Adrenal gland (tissue), 12 donors: ENCODE measurements around the gene GJB1. TPM values are rescaled to one million over a fixed set of nuclear protein-coding genes. Genes with fewer than 3 reads are reported as not detected.
A peak's percentile ranks its signal among the peaks of the same experiment; 100 is the strongest.
"Not testable (repeated sequence)": the region's sequence is repeated elsewhere in the genome, so short reads cannot be mapped to it uniquely, and the experiment has no call there.

Source experiments
- DNase-seq, 7 donors: peaks; one replicate each; pipeline ENCODE4 v3.0.0-alpha.2; 2019 to 2020
- H3K27ac ChIP-seq, 5 donors: fragments of 200-600 bp; sonication (generic) in 4 of 5; 1 replicate in 3 of 5; 2 replicates in 2 of 5; pipeline versions ENCODE4 v1.5.1 to v1.8.0; 2016 to 2020; ENCODE audit warnings: mild to moderate bottlenecking in 1 of 5
- H3K27me3 ChIP-seq: fragments of 200-600 bp; 2 replicates; pipeline ENCODE4 v1.8.0; 2021
- H3K36me3 ChIP-seq, 2 donors: fragments of 200-600 bp; replicated peaks in 1 of 2; 1 replicate in 1 of 2; 2 replicates in 1 of 2; pipeline versions ENCODE4 v1.5.1 to v1.8.0; 2018 to 2022
- H3K4me1 ChIP-seq, 2 donors: fragments of 200-600 bp; replicated peaks in 1 of 2; 1 replicate in 1 of 2; 2 replicates in 1 of 2; pipeline versions ENCODE4 v1.5.1 to v1.8.0; 2018 to 2021
- H3K4me3 ChIP-seq, 4 donors: fragments of 200-600 bp; sonication (generic) in 3 of 4; one replicate each; pipeline ENCODE4 v1.5.1; 2016 to 2018
- H3K9me3 ChIP-seq, 3 donors: fragments of 200-600 bp; sonication (generic) in 1 of 3; replicated peaks in 1 of 3; 1 replicate in 2 of 3; 2 replicates in 1 of 3; pipeline versions ENCODE4 v1.5.1 to v1.8.0; 2016 to 2021
- CTCF ChIP-seq, 6 experiments: fragments of 450-650 bp in 4 of 6; fragments of 200-600 bp in 2 of 6; sonication (generic) in 1 of 6; IDR thresholded peaks; 1 replicate in 5 of 6; 2 replicates in 1 of 6; pipeline versions ENCODE4 v1.5.1 to v1.8.0; 2016 to 2021; ENCODE audit warnings: antibody characterized with exemption in 6 of 6, mild to moderate bottlenecking in 2 of 6, moderate library complexity in 1 of 6
- POLR2A ChIP-seq, 2 donors: fragments of 450-650 bp; IDR thresholded peaks; one replicate each; pipeline ENCODE4 v1.6.1; 2017; ENCODE audit warnings: antibody characterized with exemption in 2 of 2, mild to moderate bottlenecking in 2 of 2, moderate library complexity in 1 of 2
- WGBS, 4 donors: extraction: QIAGEN DNeasy Blood & Tissue Kit in 2 of 4; methylation state at CpG; one replicate each; pipeline versions ENCODE4 v1.1.5 to v1.1.7; 2013 to 2017; 5-methylcytosine and 5-hydroxymethylcytosine counted together
- intact Hi-C, 2 donors: fragments of 100-400 bp; cut with DNase I; formaldehyde crosslinking; loops; one replicate each; pipeline versions ENCODE4 v1.14.1 to v1.15.0; 2022 to 2023
- polyA plus RNA-seq, 3 donors: library from polyadenylated mRNA; stranded (reverse); fragments of 200-250 nt in 2 of 3; fragments of 350-450 nt in 1 of 3; fragmentation: Illumina TruSeq in 1 of 3; extraction: RNeasy Lipid Tissue Mini Kit (QIAGEN cat#74804) in 1 of 3; gene quantifications; one replicate each; pipeline ENCODE4 v1.2.3, GENCODE V29; 2013 to 2014
- total RNA-seq, 9 donors: library from RNA; depleted of rRNA in 4 of 9; stranded (reverse); fragments of >200 nt in 4 of 9; fragments of 120-200 nt in 1 of 9; fragmentation: NEBNext Ultra II Directional in 1 of 9; extraction: Animal tissue kit (Norgen Biotek cat#: 25700) in 1 of 9; gene quantifications; one replicate each; pipeline versions ENCODE4 v1.1.0 to v1.2.4, GENCODE V29; 2013 to 2023
- donor health status: healthy with polysubstance abuse.
- donor health status: Bipolar disorder and iron deficiency.
- donor health status: DM: yes; HTN: yes; CAD: no.
- donor health status: DM: no; HTN: no; CAD: no.
- donor health status: DM: no; HTN: no; CAD: no.
- donor health status: DM: yes; HTN: yes; CAD: no.

Gene GJB1
- total and polyA plus RNA-seq, 12 donors, result 0.18 TPM; not detected in 11

DNA sequence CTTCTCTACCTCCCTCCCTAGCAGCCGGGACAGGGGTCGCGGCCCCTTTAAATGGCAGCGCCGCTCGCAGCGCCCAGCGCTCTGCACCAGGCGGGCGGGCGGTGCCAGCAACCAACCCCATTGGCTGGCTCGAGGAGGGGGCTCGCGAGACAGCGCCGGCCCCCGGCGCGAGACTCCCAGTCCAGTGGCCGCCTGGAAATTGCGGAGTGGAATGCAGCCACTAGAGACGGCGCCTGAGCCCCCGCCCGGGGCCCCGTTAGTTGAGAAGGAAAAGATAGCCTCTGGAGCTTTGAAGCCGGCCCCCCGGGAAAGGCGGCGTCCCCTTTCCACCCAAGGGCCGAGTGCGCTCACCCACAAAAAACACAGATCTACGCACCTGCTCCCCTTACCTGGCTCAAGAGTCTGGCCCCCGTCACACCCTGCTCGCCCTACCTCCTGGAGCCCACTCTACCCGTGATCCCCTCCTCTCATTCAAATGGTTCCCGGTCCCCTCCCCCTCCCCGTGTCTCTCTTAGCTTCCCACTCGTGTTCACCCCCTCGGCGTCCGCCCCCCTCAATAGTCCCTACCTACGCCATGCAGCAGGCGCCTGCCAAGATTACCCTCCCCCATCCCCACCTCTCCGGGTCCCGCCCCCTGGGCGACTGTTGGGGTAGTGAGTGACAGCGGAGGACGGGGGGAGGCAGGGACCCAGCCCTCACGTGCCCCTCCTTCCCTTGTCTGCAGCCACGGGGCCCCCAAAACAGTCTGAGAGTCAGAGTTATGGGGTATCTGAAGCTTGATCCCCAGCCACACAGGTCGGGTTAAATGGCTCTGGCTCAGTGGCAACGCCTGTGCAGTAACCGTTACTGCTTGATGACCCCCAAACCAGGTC, 31.3 kb downstream of the GJB1 start, which contains the start of gene ZMYM3:
Gene ZMYM3 (minus strand): TSS at position 49 of the 872 bp plus-strand sequence. CDS start 885 bp downstream, outside the sequence.
- H3K4me1 ChIP-seq, result peaks cover 0 to 7% of the 10 kb centered on the region in 2 donors
- intact Hi-C loops, result loop anchor here in 1 of 2 donors (5.0 kb wide), 1 partner anchor 33 kb away; no protein-coding TSS in a partner anchor
- no peaks in the 10 kb centered on the region for H3K9me3 ChIP-seq
- peaks cover 14% of the 10 kb centered on the region for H3K27me3 ChIP-seq
- H3K27ac ChIP-seq, result peak within 1 kb of the TSS; percentile 72 to 92 (median 86)
- 0 to 34% (median 15%) methylated on average over 6 to 54 of the region's 54 CpGs for WGBS, 4 donors
- DNase-seq, result peak; percentile 86 to 92 (median 89)
- peak; percentile 39 to 72 for TF ChIP-seq POLR2A (IDR thresholded peaks at IDR 0.05)
- TF ChIP-seq CTCF (IDR thresholded peaks at IDR 0.05), result no peak
- H3K4me3 ChIP-seq, result peak within 1 kb of the TSS; percentile 33 to 60 (median 46)
- H3K36me3 ChIP-seq, result peaks cover 0 to 15% of the 10 kb centered on the region in 2 donors

DNA sequence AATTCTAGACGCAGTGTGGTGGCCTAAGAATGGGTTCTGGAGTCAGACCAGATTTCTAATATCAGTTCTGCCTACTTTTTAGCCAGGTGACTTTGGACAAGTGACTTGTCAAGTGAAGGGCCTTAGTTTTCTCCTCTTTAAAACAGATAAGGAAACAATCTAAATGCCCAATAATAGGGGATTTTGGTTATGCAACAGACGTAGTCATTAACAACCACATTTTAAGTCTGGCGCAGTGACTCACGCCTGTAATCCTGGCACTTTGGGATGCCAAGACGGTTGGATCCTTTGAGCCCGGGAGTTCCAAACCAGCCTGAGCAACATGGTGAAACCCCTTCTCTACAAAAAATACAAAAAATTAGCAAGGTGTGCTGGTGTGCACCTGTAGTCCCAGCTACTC, 33.0 kb downstream of the GJB1 start:
- intact Hi-C loops, result no loop called here
- peak in 3 of 7 donors; percentile 28 to 49 (median 33) for DNase-seq
- H3K4me3 ChIP-seq, result no peak overlapping the region
- H3K27me3 ChIP-seq, result peaks cover 14% of the 10 kb centered on the region
- no peaks in the 10 kb centered on the region for H3K9me3 ChIP-seq
- H3K36me3 ChIP-seq, result no peaks in the 10 kb centered on the region
- WGBS, 4 donors, result 40 to 62% (median 59%) methylated on average over 6 of the region's 6 CpGs
- peak overlapping the region; percentile 43 to 92 (median 86) for H3K27ac ChIP-seq
- peaks cover 0 to 7% of the 10 kb centered on the region in 2 donors for H3K4me1 ChIP-seq
- TF ChIP-seq POLR2A (IDR thresholded peaks at IDR 0.05) (no peak), CTCF (IDR thresholded peaks at IDR 0.05) (no peak)

- Histone ChIP-seq H3K9me3 (no peaks in the 10 kb centered on the region), H3K27ac (no peak overlapping the region), H3K4me3 (no peak overlapping the region), H3K27me3 (peaks cover 12% of the 10 kb centered on the region), H3K36me3 (no peaks in the 10 kb centered on the region), H3K4me1 (peaks cover 0 to 7% of the 10 kb centered on the region in 2 donors)
- TF ChIP-seq CTCF (IDR thresholded peaks at IDR 0.05) (no peak), POLR2A (IDR thresholded peaks at IDR 0.05) (no peak)
- intact Hi-C loops, result no loop called here
- no peak for DNase-seq
- 77 to 97% (median 92%) methylated on average over 4 of the region's 4 CpGs for WGBS, 4 donors
These were observed 33.8 kb downstream of the GJB1 start for GRCh38 chrX:71256856-71257255.

DNA sequence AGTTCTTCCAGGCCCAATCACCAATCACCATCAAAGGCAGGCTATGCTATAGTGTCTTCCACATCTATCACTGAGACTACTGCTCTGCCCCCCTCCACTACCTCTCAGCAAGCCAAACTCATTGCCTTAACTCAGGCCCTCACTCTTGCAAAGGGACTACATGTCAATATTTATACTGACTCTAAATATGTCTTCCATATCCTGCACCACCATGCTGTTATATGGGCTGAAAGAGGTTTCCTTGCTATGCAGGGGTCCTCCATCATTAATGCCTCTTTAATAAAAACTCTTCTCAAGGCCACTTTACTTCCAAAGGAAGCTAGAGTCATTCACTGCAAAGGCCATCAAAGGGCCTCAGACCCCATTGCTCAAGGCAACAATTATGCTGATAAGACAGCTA, 45.6 kb downstream of the GJB1 start:
- H3K4me1 ChIP-seq, result not testable (repeated sequence)

More for the DNA sequence above, 45.6 kb downstream of the GJB1 start:
- H3K36me3 ChIP-seq, intact Hi-C loops, H3K27me3 ChIP-seq, DNase-seq, H3K27ac ChIP-seq, H3K4me3 ChIP-seq, H3K9me3 ChIP-seq: not testable (repeated sequence)
